Measurements from ENCODE around the gene HMG20A. TPM values are rescaled to one million over a fixed set of nuclear protein-coding genes. Genes with fewer than 3 reads are reported as not detected.
"Not testable (repeated sequence)": the region's sequence is repeated elsewhere in the genome, so short reads cannot be mapped to it uniquely, and the experiment has no call there.

Gene HMG20A
- total RNA-seq, 1 donor from 2014 or later = 52.5 TPM

GRCh38 chr15:77402740-77403379, 17.8 kb upstream of the HMG20A start:
- ATAC-seq (no peak), DNase-seq (ENCODE audit: low spot score) (no peak)
- intact Hi-C loops (cut with DNase I) = no loop called here

GRCh38 chr15:77406173-77406759, 14.4 kb upstream of the HMG20A start:
- intact Hi-C loops (cut with DNase I); DNase-seq (ENCODE audit: low spot score); ATAC-seq: not testable (repeated sequence)

- DNase-seq (ENCODE audit: low spot score) = no peak
- intact Hi-C loops (cut with DNase I) = no loop called here
- no peak for ATAC-seq
These were observed 13.8 kb upstream of the HMG20A start for GRCh38 chr15:77406846-77407245.

GRCh38 chr15:77409259-77410156, 11.2 kb upstream of the HMG20A start:
- intact Hi-C loops (cut with DNase I) = no loop called here
- DNase-seq (ENCODE audit: low spot score) (no peak), ATAC-seq (peak; percentile 65)

- DNase-seq (ENCODE audit: low spot score); ATAC-seq; intact Hi-C loops (cut with DNase I): not testable (repeated sequence)
These were observed 10.6 kb upstream of the HMG20A start for GRCh38 chr15:77410157-77410500.

GRCh38 chr15:77410701-77411618, 9.7 kb upstream of the HMG20A start:
- DNase-seq (ENCODE audit: low spot score) (no peak), ATAC-seq (no peak)
- intact Hi-C loops (cut with DNase I) = no loop called here

- DNase-seq (ENCODE audit: low spot score) = no peak
- ATAC-seq = no peak
- intact Hi-C loops (cut with DNase I) = no loop called here
These were observed 9.1 kb upstream of the HMG20A start for GRCh38 chr15:77411619-77411976.

- intact Hi-C loops (cut with DNase I) = no loop called here
- no peak for DNase-seq (ENCODE audit: low spot score)
- ATAC-seq = no peak
These were observed 7.6 kb upstream of the HMG20A start for GRCh38 chr15:77412972-77413698.

GRCh38 chr15:77413699-77414349, 6.9 kb upstream of the HMG20A start:
- DNase-seq (ENCODE audit: low spot score) (no peak), ATAC-seq (no peak)
- intact Hi-C loops (cut with DNase I) = no loop called here

GRCh38 chr15:77414789-77415442, 5.8 kb upstream of the HMG20A start:
- DNase-seq (ENCODE audit: low spot score) (no peak), ATAC-seq (no peak)
- intact Hi-C loops (cut with DNase I) = no loop called here

GRCh38 chr15:77415450-77416147, 5.1 kb upstream of the HMG20A start:
- intact Hi-C loops (cut with DNase I) = no loop called here
- DNase-seq (ENCODE audit: low spot score) (no peak), ATAC-seq (no peak)

- intact Hi-C loops (cut with DNase I) = no loop called here
- ATAC-seq = no peak
- no peak for DNase-seq (ENCODE audit: low spot score)
These were observed 4.6 kb upstream of the HMG20A start for GRCh38 chr15:77416148-77416455.

- DNase-seq (ENCODE audit: low spot score) = no peak
- no peak for ATAC-seq
- intact Hi-C loops (cut with DNase I) = no loop called here
These were observed 3.7 kb upstream of the HMG20A start for GRCh38 chr15:77416954-77417353.

GRCh38 chr15:77417602-77418001, 3.1 kb upstream of the HMG20A start:
- DNase-seq (ENCODE audit: low spot score) = no peak
- no peak for ATAC-seq
- intact Hi-C loops (cut with DNase I) = no loop called here

- ATAC-seq = no peak
- intact Hi-C loops (cut with DNase I) = no loop called here
These were observed 2.2 kb upstream of the HMG20A start for GRCh38 chr15:77418391-77418965.

GRCh38 chr15:77418966-77419835, 1.5 kb upstream of the HMG20A start:
- intact Hi-C loops (cut with DNase I) = no loop called here
- ATAC-seq (no peak), DNase-seq (ENCODE audit: low spot score) (peak; percentile 71)

More at GRCh38 chr15:77418391-77418965, 2.2 kb upstream of the HMG20A start:
- no peak for DNase-seq (ENCODE audit: low spot score)
